ENCODE data around the gene KRT72.

Gene KRT72

GRCh38 chr12:52575948-52576347, 25.3 kb downstream of the KRT72 start:
- no peak for DNase-seq

GRCh38 chr12:52575256-52575655, 26.0 kb downstream of the KRT72 start:
- no peak for DNase-seq

- no peak for DNase-seq
Observed at GRCh38 chr12:52573743-52574142, 27.5 kb downstream of the KRT72 start, which contains the start of gene KRT74. Gene KRT74, minus strand, starts transcription at chr12:52573843. Its CDS starts 66 bp downstream, at chr12:52573777.

- no peak for DNase-seq
Observed at GRCh38 chr12:52573306-52573705, 28.0 kb downstream of the KRT72 start.

GRCh38 chr12:52570511-52570910, 30.8 kb downstream of the KRT72 start:
- no peak for DNase-seq

- no peak for DNase-seq
Observed at GRCh38 chr12:52568111-52568510, 33.2 kb downstream of the KRT72 start.

- no peak for DNase-seq
Observed at GRCh38 chr12:52566847-52567291, 34.4 kb downstream of the KRT72 start.

GRCh38 chr12:52564582-52564981, 36.7 kb downstream of the KRT72 start:
- no peak for DNase-seq

GRCh38 chr12:52561880-52562449, 39.3 kb downstream of the KRT72 start:
- no peak for DNase-seq

- no peak for DNase-seq
Observed at GRCh38 chr12:52559979-52560378, 41.3 kb downstream of the KRT72 start.

- no peak for DNase-seq
Observed at GRCh38 chr12:52558781-52559445, 42.4 kb downstream of the KRT72 start.

- no peak for DNase-seq
Observed at GRCh38 chr12:52557476-52557875, 43.8 kb downstream of the KRT72 start.

- no peak for DNase-seq
Observed at GRCh38 chr12:52555577-52555976, 45.7 kb downstream of the KRT72 start.

- DNase-seq, result no peak
Observed at GRCh38 chr12:52552681-52553195, 48.5 kb downstream of the KRT72 start, which contains the start of gene KRT71. Gene KRT71, minus strand, starts transcription at chr12:52553145. Its CDS starts 68 bp downstream, at chr12:52553077.

GRCh38 chr12:52552055-52552454, 49.2 kb downstream of the KRT72 start:
- no peak for DNase-seq

- no peak for DNase-seq
Observed at GRCh38 chr12:52551216-52551865, 49.9 kb downstream of the KRT72 start.

GRCh38 chr12:52546126-52546525, 55.1 kb downstream of the KRT72 start:
- DNase-seq, result no peak

- DNase-seq, result no peak
Observed at GRCh38 chr12:52543985-52544883, 57.0 kb downstream of the KRT72 start.

GRCh38 chr12:52542785-52543318, 58.4 kb downstream of the KRT72 start:
- DNase-seq, result no peak

GRCh38 chr12:52542157-52542556, 59.1 kb downstream of the KRT72 start:
- DNase-seq, result no peak

- DNase-seq, result no peak
Observed at GRCh38 chr12:52541709-52542108, 59.6 kb downstream of the KRT72 start.

GRCh38 chr12:52540531-52540930, 60.7 kb downstream of the KRT72 start:
- no peak for DNase-seq

- no peak for DNase-seq
Observed at GRCh38 chr12:52539821-52540173, 61.5 kb downstream of the KRT72 start.
